WTC11 (cell line): Measurements from ENCODE around the gene SMIM22. TPM values are rescaled to one million over a fixed set of nuclear protein-coding genes. Genes with fewer than 3 reads are reported as not detected.

ENCODE experiments used
- ATAC-seq: fragments of 200-7000 bp; cut with Tn5 transposase; 2 replicates; pipeline ENCODE4 v1.10.0; 2021; ENCODE audit warnings: mild to moderate bottlenecking, moderate library complexity
- Bru-seq: library from RNA; stranded (reverse); fragments of 400-500 nt; gene quantifications from one replicate; lab custom pipeline; 2021; lab: Mats Ljungman, UMichigan
- CTCF ChIA-PET: fragments of 300-600 bp; sonication (Branson Sonifier 250); formaldehyde crosslinking; loops from one replicate; lab custom pipeline; 2021; ENCODE audit warnings: antibody characterized with exemption; lab: Charles Lee
- POLR2A ChIA-PET: fragments of 350-600 bp; sonication (Branson Sonifier 250); formaldehyde crosslinking; loops from one replicate; lab custom pipeline; 2021; ENCODE audit warnings: antibody characterized with exemption; lab: Charles Lee
- DNase-seq: peaks from one replicate; pipeline ENCODE4 v3.0.0; 2021; ENCODE audit warnings: low spot score
- H3K27ac Mint-ChIP-seq: 2 replicates; pipeline ENCODE4 v1.8.0; 2021; ENCODE audit warnings: mixed read lengths
- H3K27me3 Mint-ChIP-seq: 2 replicates; pipeline ENCODE4 v1.8.0; 2021; ENCODE audit warnings: low read depth, mild to moderate bottlenecking, moderate library complexity, mixed read lengths
- H3K36me3 Mint-ChIP-seq: 2 replicates; pipeline ENCODE4 v1.8.0; 2021; ENCODE audit warnings: mixed read lengths
- H3K4me1 Mint-ChIP-seq: 2 replicates; pipeline ENCODE4 v1.8.0; 2022; ENCODE audit warnings: mixed read lengths
- H3K4me3 Mint-ChIP-seq: 2 replicates; pipeline ENCODE4 v1.8.0; 2021; ENCODE audit warnings: mild to moderate bottlenecking, moderate library complexity, mixed read lengths
- H3K9me3 Mint-ChIP-seq: 2 replicates; pipeline ENCODE4 v1.8.0; 2021; ENCODE audit warnings: mixed read lengths
- CTCF ChIP-seq: fragments of 200-600 bp; IDR thresholded peaks from 2 replicates; pipeline ENCODE4 v1.8.0; 2022; ENCODE audit warnings: antibody characterized with exemption
- ETV6 ChIP-seq: sonication (generic); formaldehyde crosslinking; IDR thresholded peaks from 2 replicates; pipeline ENCODE4 v1.8.1; 2022; ENCODE audit warnings: mild to moderate bottlenecking, missing genetic modification reagents
- IRF2 ChIP-seq: sonication (generic); formaldehyde crosslinking; IDR thresholded peaks from 2 replicates; pipeline ENCODE4 v1.8.0; 2022; ENCODE audit warnings: low read depth, missing genetic modification reagents, borderline replicate concordance
- JAZF1 ChIP-seq: fragments of 250-450 bp; sonication (Bioruptor Pico); IDR thresholded peaks from 2 replicates; pipeline ENCODE4 v1.9.0; 2021; ENCODE audit warnings: moderate library complexity, mild to moderate bottlenecking, inconsistent platforms
- KAT7 ChIP-seq: sonication (generic); formaldehyde crosslinking; IDR thresholded peaks from 2 replicates; pipeline ENCODE4 v1.8.1; 2023; ENCODE audit warnings: missing genetic modification reagents, mild to moderate bottlenecking, borderline replicate concordance
- MYBL2 ChIP-seq: sonication (generic); formaldehyde crosslinking; IDR thresholded peaks from 2 replicates; pipeline ENCODE4 v1.8.1; 2023; ENCODE audit warnings: mild to moderate bottlenecking, moderate library complexity, missing genetic modification reagents
- NFATC4 ChIP-seq: fragments of 250-450 bp; sonication (Bioruptor Pico); IDR thresholded peaks from 2 replicates; pipeline ENCODE4 v1.9.0; 2021; ENCODE audit warnings: mild to moderate bottlenecking
- NR1H2 ChIP-seq: sonication (generic); formaldehyde crosslinking; IDR thresholded peaks from 2 replicates; pipeline ENCODE4 v1.9.0; 2021; ENCODE audit warnings: mild to moderate bottlenecking, moderate library complexity, missing genetic modification reagents
- OVOL2 ChIP-seq: fragments of 250-450 bp; sonication (Bioruptor Pico); IDR thresholded peaks from 2 replicates; pipeline ENCODE4 v1.9.0; 2021; ENCODE audit warnings: mild to moderate bottlenecking, borderline replicate concordance
- SP1 ChIP-seq: sonication (generic); formaldehyde crosslinking; conservative IDR thresholded peaks from 2 replicates; pipeline ENCODE4 v1.8.1; 2022; ENCODE audit warnings: missing genetic modification reagents
- ZNF232 ChIP-seq: sonication (generic); formaldehyde crosslinking; IDR thresholded peaks from 2 replicates; pipeline ENCODE4 v1.8.0; 2022; ENCODE audit warnings: mild to moderate bottlenecking, missing genetic modification reagents
- ZNF263 ChIP-seq: sonication (generic); formaldehyde crosslinking; IDR thresholded peaks from 2 replicates; pipeline ENCODE4 v1.8.1; 2022; ENCODE audit warnings: low read depth, mild to moderate bottlenecking, moderate library complexity, missing genetic modification reagents
- ZNF281 ChIP-seq: sonication (generic); formaldehyde crosslinking; IDR thresholded peaks from 2 replicates; pipeline ENCODE4 v1.8.0; 2023; ENCODE audit warnings: mild to moderate bottlenecking, missing genetic modification reagents
- ZNF317 ChIP-seq: sonication (generic); formaldehyde crosslinking; IDR thresholded peaks from 2 replicates; pipeline ENCODE4 v1.8.1; 2023; ENCODE audit warnings: low read depth, mild to moderate bottlenecking, moderate library complexity, missing genetic modification reagents, borderline replicate concordance
- ZNF416 ChIP-seq: fragments of 250-450 bp; sonication (Bioruptor Pico); IDR thresholded peaks from 2 replicates; pipeline ENCODE4 v1.9.0; 2021; ENCODE audit warnings: mild to moderate bottlenecking, inconsistent platforms
- ZNF671 ChIP-seq: fragments of 250-450 bp; sonication (Bioruptor Pico); IDR thresholded peaks from 2 replicates; pipeline ENCODE4 v1.8.0; 2021; ENCODE audit warnings: mild to moderate bottlenecking
- long read RNA-seq, 3 experiments: library from RNA in 1 of 3; library from capped mRNA in 1 of 3; library from polyadenylated mRNA in 1 of 3; unstranded in 2 of 3; stranded (forward) in 1 of 3; transcript quantifications; one replicate each; pipeline ENCODE4 v2.0.0, GENCODE V29; 2021
- total RNA-seq: library from RNA; stranded (reverse); gene quantifications from 3 replicates; pipeline ENCODE4 v1.2.3, GENCODE V29; 2021
- TF ChIP-seq, protein P1 (sequence below): fragments of 250-450 bp; sonication (Bioruptor Pico); IDR thresholded peaks from 2 replicates; pipeline ENCODE4 v1.9.0; 2021; ENCODE audit warnings: mild to moderate bottlenecking, borderline replicate concordance
- TF ChIP-seq, protein P2 (sequence below): sonication (generic); formaldehyde crosslinking; IDR thresholded peaks from 2 replicates; pipeline ENCODE4 v1.8.1; 2022; ENCODE audit warnings: low read depth, missing genetic modification reagents, borderline replicate concordance
- TF ChIP-seq, protein P3 (sequence below): sonication (generic); formaldehyde crosslinking; conservative IDR thresholded peaks from 2 replicates; pipeline ENCODE4 v1.8.1; 2022; ENCODE audit warnings: mild to moderate bottlenecking, missing genetic modification reagents
- TF ChIP-seq, protein P4 (sequence below): sonication (generic); formaldehyde crosslinking; IDR thresholded peaks from 2 replicates; pipeline ENCODE4 v1.8.1; 2023; ENCODE audit warnings: mild to moderate bottlenecking, missing genetic modification reagents, moderate library complexity

The SMIM22 gene, protein sequence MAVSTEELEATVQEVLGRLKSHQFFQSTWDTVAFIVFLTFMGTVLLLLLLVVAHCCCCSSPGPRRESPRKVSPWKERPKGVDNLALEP
- total RNA-seq, result 1.9 TPM in 1 of 3 replicates, not detected in the others
- percentile 5 among the genes with signal in this experiment for Bru-seq, nascent RNA
- long read RNA-seq, experiment 1, result 0 reads
- long read RNA-seq, experiment 2, partial matches to known transcripts, result 0 of 1 reads
- long read RNA-seq, experiment 2, other reads (novel, unspliced or antisense), result 1 of 1 reads
- long read RNA-seq, experiment 3, result 0 reads

- no peaks in the 10 kb centered on the region; the same call in 1 of the 2 replicates for H3K4me1 Mint-ChIP-seq
- no peaks in the 10 kb centered on the region for H3K9me3 Mint-ChIP-seq
- no peaks in the 10 kb centered on the region for H3K27me3 Mint-ChIP-seq
- TF ChIP-seq ZNF416 (CRISPR knock-in tag) (no peak), ETV6 (no peak), SP1 (CRISPR knock-in tag) (no peak), ZNF671 (CRISPR knock-in tag) (no peak), ZNF317 (CRISPR knock-in tag) (no peak), ZNF281 (no peak), ZNF232 (CRISPR knock-in tag) (no peak), NR1H2 (CRISPR knock-in tag) (no peak), ZNF263 (CRISPR knock-in tag) (no peak), CTCF (no peak), KAT7 (CRISPR knock-in tag) (no peak), NFATC4 (CRISPR knock-in tag) (no peak), OVOL2 (CRISPR knock-in tag) (no peak), MYBL2 (CRISPR knock-in tag) (no peak), IRF2 (no peak), JAZF1 (CRISPR knock-in tag) (no peak)
- TF ChIP-seq, protein P1, sequence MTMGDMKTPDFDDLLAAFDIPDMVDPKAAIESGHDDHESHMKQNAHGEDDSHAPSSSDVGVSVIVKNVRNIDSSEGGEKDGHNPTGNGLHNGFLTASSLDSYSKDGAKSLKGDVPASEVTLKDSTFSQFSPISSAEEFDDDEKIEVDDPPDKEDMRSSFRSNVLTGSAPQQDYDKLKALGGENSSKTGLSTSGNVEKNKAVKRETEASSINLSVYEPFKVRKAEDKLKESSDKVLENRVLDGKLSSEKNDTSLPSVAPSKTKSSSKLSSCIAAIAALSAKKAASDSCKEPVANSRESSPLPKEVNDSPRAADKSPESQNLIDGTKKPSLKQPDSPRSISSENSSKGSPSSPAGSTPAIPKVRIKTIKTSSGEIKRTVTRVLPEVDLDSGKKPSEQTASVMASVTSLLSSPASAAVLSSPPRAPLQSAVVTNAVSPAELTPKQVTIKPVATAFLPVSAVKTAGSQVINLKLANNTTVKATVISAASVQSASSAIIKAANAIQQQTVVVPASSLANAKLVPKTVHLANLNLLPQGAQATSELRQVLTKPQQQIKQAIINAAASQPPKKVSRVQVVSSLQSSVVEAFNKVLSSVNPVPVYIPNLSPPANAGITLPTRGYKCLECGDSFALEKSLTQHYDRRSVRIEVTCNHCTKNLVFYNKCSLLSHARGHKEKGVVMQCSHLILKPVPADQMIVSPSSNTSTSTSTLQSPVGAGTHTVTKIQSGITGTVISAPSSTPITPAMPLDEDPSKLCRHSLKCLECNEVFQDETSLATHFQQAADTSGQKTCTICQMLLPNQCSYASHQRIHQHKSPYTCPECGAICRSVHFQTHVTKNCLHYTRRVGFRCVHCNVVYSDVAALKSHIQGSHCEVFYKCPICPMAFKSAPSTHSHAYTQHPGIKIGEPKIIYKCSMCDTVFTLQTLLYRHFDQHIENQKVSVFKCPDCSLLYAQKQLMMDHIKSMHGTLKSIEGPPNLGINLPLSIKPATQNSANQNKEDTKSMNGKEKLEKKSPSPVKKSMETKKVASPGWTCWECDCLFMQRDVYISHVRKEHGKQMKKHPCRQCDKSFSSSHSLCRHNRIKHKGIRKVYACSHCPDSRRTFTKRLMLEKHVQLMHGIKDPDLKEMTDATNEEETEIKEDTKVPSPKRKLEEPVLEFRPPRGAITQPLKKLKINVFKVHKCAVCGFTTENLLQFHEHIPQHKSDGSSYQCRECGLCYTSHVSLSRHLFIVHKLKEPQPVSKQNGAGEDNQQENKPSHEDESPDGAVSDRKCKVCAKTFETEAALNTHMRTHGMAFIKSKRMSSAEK (CRISPR knock-in tag), result no peak
- TF ChIP-seq, protein P2, sequence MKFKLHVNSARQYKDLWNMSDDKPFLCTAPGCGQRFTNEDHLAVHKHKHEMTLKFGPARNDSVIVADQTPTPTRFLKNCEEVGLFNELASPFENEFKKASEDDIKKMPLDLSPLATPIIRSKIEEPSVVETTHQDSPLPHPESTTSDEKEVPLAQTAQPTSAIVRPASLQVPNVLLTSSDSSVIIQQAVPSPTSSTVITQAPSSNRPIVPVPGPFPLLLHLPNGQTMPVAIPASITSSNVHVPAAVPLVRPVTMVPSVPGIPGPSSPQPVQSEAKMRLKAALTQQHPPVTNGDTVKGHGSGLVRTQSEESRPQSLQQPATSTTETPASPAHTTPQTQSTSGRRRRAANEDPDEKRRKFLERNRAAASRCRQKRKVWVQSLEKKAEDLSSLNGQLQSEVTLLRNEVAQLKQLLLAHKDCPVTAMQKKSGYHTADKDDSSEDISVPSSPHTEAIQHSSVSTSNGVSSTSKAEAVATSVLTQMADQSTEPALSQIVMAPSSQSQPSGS (CRISPR knock-in tag), result no peak
- TF ChIP-seq, protein P3, sequence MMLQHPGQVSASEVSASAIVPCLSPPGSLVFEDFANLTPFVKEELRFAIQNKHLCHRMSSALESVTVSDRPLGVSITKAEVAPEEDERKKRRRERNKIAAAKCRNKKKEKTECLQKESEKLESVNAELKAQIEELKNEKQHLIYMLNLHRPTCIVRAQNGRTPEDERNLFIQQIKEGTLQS, result no peak
- TF ChIP-seq, protein P4, sequence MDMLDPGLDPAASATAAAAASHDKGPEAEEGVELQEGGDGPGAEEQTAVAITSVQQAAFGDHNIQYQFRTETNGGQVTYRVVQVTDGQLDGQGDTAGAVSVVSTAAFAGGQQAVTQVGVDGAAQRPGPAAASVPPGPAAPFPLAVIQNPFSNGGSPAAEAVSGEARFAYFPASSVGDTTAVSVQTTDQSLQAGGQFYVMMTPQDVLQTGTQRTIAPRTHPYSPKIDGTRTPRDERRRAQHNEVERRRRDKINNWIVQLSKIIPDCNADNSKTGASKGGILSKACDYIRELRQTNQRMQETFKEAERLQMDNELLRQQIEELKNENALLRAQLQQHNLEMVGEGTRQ (CRISPR knock-in tag), result no peak
- ChIA-PET CTCF (no interaction called here), POLR2A (interaction anchor here (0.7 kb wide), 1 partner anchor 9 kb away, joined by 3 read pairs; no protein-coding TSS in a partner anchor)
- no peak for DNase-seq
- peaks cover 4% of the 10 kb centered on the region; the same call in 1 of the 2 replicates for H3K36me3 Mint-ChIP-seq
- H3K4me3 Mint-ChIP-seq, result no peak within 1 kb of the TSS
- peak; percentile 66 for ATAC-seq
- no peak within 1 kb of the TSS for H3K27ac Mint-ChIP-seq
Measured at GRCh38 chr16:4795181-4795827, at the start of gene SMIM22. SMIM22 (plus strand) TSS chr16:4795369; CDS start chr16:4795735, 366 bp downstream.
